Left renal cortex interstitium (tissue), 4 donors: ENCODE results near the gene CLRN3. TPM values are rescaled to one million over a fixed set of nuclear protein-coding genes. Genes with fewer than 3 reads are reported as not detected.

Source experiments
- DNase-seq, 4 donors: peaks; one replicate each; pipeline ENCODE4 v3.0.0-alpha.2; 2013; ENCODE audit warnings: low read depth in 4 of 4, low spot score in 2 of 4, missing footprints in 1 of 4
- polyA plus RNA-seq, 4 donors: library from polyadenylated mRNA; unstranded; fragments of 120-200 nt; gene quantifications; one replicate each; pipeline ENCODE4 v1.2.1, GENCODE V29; 2013; ENCODE audit not compliant: insufficient read length in 4 of 4

The CLRN3 gene
- polyA plus RNA-seq, 4 donors = 14.1 to 21.5 (median 18.3) TPM

DNA sequence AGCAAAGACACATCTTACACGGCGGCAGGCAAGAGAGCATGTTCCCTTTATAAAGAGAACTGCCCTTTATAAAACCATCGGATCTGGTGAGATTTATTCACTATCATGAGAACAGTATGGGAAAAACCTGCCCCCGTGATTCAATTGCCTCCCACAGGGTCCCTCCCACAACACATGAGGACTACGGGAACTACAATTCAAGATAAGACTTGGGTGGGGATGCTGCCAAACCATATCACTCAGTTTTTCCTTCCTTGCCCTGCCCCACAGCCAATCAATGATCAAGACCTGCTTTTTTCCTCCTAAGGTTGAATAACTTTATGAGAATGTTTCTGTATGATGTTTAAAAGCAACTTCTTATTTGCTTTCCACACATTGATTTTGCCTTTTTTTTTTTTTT, 11.0 kb upstream of the CLRN3 start:
- DNase-seq = no peak

DNA sequence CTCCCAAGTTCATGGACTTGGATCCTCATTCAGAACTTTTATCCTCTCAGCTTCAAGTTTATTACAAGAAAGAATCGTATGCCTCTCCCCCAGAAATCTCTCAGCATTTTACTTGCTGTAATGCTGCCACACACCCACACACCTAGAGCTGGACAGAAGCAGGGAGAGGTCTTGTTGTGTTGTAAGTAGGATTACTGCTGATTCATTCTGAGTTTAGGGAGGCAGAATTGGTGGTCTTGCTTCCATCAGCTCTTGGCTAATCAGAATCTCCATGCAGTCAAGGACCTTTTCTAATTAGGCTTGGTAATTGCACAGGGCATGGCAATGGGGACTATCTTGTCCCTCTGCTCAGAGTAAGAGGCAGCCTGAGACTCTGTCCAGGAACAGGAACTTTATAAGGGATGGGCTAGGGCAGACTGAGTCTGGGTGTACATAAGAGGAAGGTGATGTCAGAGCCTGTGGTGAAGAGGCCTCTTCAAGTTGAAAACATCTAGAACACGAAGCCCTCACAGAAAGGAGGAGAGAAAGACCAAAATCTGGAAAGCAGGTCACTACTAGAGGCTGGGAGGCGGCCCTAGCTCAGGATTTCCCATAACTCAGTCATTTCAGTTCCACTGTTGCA, 7.1 kb upstream of the CLRN3 start:
- no peak for DNase-seq

DNA sequence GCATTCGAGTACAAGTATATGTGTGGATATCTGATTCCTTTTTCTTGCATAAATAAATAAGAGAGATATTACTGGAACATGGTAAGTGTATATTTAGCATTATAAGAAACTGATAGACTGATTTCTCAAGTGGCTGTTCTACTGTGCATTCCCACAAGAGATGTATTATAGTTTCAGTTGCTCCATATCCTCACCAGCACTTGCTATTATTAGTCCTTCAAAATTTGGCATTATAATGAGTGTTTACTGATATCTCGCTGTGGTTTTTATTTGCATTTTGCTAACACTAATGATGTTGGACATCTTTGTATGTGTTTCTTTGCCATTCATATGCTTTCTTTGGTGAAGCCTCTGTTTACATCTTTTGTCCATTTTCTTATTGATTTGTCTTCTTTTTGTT, 4.4 kb upstream of the CLRN3 start:
- no peak for DNase-seq

- DNase-seq = no peak
These were observed 3.8 kb upstream of the CLRN3 start for GRCh38 chr10:127896590-127896989.

DNA sequence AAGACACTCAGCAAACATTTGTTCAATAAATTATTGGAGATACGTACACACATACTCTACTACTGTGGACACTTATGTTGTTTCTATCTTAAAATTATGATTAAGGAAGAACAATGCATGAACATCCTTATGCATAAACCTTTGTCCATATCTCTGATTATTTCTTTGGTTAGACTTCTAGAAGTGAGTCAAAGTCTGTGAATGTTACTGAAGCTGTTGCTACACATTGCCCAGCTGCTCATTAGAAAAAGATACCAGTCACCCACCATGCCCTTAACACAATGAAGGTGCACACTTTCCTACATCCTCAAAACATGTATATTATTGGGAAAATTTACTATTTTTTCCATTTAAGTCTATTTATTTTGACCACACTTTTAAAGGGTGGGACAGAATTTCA, 1.4 kb upstream of the CLRN3 start:
- no peak for DNase-seq

GRCh38 chr10:127890832-127891334, 1.9 kb downstream of the CLRN3 start:
- no peak for DNase-seq

DNA sequence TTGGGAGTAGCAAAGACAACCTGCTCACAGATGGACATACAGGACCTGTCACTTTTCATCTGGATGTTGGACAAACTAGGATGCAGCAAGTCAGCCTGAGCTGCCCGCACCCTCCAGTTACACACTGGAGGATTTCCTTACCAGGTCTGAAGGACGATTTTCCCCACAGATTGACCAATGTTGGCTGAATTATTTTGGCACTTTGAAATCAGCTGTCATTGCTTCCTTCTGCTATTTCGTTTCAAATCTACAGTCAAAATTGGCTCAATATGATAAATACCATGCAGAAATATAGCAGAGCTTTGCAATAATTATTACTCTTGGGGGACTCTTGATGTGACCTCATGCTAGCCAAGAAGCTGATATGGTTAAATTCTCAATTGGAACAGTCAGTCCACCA, 2.5 kb downstream of the CLRN3 start:
- no peak for DNase-seq

DNA sequence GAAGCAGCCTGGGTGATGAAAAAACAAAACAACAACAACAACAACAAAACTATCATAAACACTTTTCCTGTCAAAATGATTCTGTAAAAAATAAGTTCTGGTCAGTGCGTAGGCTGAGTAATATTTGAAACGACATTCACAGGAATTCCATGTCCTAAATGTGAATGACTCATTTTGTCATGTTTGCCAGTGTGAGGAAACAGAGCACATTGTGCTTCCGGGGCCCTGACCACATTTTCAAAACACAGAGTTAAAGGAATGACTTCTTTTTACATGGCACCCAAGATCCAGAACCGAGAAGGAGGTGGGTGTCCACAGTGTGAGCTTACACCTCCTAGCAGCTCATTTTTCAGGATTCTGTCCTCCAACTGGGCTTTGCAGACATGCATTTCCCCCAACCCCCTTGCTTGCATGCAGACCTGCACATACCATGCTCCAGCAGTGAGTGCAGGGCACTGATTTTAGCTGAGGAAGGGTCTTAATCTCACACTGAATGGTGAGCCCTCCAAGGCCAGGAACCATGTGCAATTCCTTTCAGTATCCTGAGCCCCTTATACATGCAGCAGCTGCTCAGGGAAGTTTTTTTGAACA, 3.0 kb downstream of the CLRN3 start:
- DNase-seq = no peak

GRCh38 chr10:127888521-127889312, 4.0 kb downstream of the CLRN3 start:
- DNase-seq = no peak

DNA sequence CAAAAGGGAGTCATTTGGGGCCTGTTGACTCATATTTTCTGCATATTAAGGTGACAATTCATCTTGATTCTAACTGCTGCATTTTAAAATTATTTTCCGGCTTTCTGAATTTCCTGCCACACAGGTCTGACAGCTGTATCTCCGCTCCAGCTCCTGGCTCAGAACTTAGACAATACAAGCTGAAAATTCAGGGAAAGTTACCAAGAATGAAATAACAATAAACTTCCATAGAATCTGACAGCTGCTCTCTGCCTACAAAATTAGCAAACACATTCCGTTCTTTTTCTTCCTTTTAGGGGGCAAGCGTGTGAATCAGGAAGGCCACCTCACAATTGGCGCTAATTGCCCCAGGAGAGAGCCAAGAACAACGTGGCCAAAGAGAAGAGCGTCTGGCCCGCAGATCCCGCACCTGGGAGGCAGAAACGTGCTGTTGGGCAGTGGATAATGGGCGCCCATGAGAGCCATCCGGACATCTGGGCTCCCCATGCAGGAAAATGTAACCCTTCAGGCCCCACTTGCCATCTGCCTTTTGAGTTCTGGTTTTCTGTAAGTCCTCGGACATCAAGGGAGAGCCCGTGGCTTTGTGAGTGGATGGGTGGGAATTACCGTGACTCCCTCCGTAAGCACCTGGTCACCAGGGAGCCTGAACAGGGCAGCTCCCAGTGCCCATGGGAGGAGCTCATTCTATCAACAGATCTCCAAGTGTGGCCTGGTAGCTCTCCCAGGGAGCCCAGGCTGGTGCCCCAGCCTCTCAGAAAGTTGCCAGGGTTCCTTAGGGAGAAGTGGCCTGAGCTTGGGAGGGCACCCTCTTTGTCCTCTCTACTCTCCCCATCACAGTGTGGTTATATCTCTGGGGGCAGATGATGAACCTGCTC, 5.0 kb downstream of the CLRN3 start:
- no peak for DNase-seq

DNA sequence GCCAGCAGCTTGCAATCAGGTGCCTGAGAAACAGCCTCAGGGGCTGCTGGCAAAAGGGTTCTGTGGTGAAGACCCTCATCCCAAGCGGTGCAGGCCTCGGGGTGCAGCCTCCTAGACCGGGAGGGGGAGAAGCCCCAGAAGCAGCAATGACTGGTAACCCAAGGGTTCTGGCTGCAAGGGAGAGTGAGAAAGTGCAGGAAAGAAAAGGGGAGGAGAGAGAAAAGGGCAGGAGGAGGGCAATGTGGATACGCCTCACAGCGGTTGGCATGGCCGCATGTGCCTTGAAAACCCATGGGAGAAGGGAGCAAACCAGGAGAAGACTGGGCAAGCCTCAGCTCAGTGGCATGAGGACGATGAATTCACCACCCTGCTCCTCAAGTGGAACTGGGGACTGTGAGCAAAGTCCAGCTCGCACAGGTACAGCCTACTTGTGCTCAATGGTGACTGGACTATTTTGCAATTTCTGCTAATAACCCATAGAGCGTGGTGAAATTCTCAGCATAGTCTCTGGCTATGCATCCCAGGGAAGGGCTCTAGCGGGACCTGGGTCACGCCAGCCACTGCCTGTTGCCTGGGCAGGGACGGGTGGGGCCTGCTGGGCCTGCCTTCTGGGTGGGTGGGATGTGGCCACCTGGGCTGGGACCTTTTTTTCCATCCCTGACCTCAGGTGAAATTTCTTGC, 6.2 kb downstream of the CLRN3 start:
- no peak for DNase-seq

GRCh38 chr10:127884501-127884900, 8.2 kb downstream of the CLRN3 start:
- DNase-seq = no peak

GRCh38 chr10:127883516-127883915, 9.2 kb downstream of the CLRN3 start:
- no peak for DNase-seq

DNA sequence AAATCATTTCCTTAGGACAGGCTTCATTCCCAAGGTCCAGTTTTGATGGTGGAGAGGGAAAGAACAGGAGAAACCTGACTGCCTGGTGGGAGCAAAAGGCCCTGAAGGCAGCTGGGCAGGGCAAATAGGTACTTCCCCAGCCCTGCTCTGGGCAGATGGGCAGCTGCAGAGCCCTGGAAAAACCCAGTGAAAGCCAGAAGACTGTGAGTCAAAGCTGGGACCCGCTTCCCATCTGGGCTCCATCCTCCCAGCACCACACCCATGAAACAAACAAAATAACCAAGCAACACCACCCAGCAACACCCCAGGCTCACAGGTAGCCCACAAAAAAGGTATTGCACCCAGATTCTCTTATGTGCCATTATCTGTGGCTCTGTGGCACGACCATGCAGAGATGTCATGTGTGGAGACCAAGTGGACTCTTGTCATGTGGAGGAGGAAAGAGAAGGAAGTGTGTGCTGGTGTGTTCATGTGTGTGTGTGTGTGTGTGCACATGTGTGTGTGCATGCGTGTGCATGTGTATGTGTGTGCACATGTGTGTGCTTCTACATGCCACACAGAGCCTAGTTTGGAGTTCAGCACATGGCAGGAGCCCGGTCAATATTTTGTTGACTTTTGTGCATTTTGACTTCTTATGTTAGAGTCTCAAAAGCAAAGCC, 9.8 kb downstream of the CLRN3 start:
- no peak for DNase-seq

DNA sequence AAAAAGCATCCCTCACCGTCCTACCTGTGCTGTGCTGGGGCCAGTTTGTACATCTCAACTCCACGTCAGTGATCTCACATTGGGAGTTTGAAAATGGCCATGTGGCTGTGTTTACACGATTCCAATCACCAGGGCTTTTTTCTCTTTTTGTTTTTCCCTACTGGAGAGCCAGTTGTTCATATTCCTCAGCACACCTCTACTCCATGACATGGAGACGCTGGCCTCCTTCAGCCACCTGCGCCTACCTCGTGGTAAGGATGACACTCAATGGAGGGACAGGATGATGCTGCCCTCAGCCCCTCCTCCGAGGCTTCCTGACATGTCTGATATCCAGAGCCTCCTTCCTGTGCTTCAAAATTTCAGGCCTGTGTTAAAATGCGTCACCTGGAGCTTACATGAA, 10.3 kb downstream of the CLRN3 start:
- no peak for DNase-seq

GRCh38 chr10:127881262-127881661, 11.5 kb downstream of the CLRN3 start:
- no peak for DNase-seq

DNA sequence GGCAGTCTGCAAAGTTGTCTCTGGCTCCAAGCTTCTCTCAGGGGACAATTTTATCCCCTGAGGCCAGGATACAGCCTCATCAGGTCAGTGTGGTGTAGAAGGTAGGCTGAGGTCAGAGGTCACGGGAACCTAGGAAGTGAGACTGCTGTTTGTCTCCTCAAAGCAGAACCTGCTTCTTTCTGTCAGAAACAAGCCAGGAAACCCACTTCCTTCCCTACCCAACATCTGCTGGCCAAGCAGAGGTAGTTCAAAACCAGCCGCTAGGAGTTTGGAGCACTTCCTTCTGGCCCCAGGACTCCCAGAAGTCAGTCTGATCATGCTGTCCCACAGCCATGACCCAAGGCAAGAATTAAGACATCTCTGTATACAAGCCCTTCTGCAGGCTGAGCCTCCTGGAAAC, 12.2 kb downstream of the CLRN3 start:
- DNase-seq = no peak

- no peak for DNase-seq
These were observed 14.2 kb downstream of the CLRN3 start for GRCh38 chr10:127878475-127879055.

DNA sequence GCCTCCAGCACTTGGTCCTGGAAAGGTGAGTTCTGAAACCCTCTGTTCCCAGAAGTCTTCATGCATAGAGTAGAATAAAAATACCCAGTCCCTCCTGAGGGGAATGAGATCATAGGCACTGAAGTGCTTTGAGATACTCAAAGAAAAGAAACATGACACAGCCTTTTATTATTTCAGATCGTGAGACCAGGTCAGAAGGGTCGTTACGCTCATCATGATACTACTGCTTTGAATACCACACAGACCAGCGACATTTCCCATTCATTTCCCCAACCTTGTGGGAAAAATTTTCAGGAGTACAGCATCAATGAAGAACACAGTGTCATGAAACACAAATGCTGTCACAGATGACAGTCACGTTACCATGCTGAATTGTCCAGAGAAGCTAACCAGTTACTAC, 15.0 kb downstream of the CLRN3 start:
- no peak for DNase-seq
